Coronary artery (tissue), 2 donors: ENCODE results near the gene MEPCE.

Experiments used
- DNase-seq: peaks from one replicate; pipeline ENCODE4 v3.0.0-alpha.2; 2017; ENCODE audit warnings: low spot score
- H3K27ac ChIP-seq, 2 donors: fragments of 200-600 bp; sonication (generic); one replicate each; pipeline ENCODE4 v1.5.1; 2016 to 2019
- H3K4me3 ChIP-seq: fragments of 200-600 bp; sonication (generic); 2 replicates; pipeline ENCODE4 v1.5.1; 2016; ENCODE audit warnings: mild to moderate bottlenecking, moderate library complexity
- CTCF ChIP-seq: fragments of 200-600 bp; sonication (generic); IDR thresholded peaks from one replicate; pipeline ENCODE4 v1.5.1; 2019; ENCODE audit warnings: antibody characterized with exemption

MEPCE gene

GRCh38 chr7:100476101-100476780, 46.6 kb downstream of the MEPCE start:
- Histone ChIP-seq H3K27ac (peak overlapping the region; percentile 45 to 94), H3K4me3 (peak overlapping the region; percentile 96)
- DNase-seq = no peak
- TF ChIP-seq CTCF = no peak

- H3K4me3 ChIP-seq = peak overlapping the region; percentile 96
- no peak for TF ChIP-seq CTCF
- peak overlapping the region; percentile 92 to 94 for H3K27ac ChIP-seq
- peak; percentile 74 for DNase-seq
Measured at GRCh38 chr7:100476903-100477870, 47.6 kb downstream of the MEPCE start.

- no peak for DNase-seq
- no peak for TF ChIP-seq CTCF
- peak overlapping the region; percentile 96 for H3K4me3 ChIP-seq
- H3K27ac ChIP-seq = peak overlapping the region; percentile 92 to 94
Measured at GRCh38 chr7:100477871-100478267, 48.2 kb downstream of the MEPCE start.

DNA sequence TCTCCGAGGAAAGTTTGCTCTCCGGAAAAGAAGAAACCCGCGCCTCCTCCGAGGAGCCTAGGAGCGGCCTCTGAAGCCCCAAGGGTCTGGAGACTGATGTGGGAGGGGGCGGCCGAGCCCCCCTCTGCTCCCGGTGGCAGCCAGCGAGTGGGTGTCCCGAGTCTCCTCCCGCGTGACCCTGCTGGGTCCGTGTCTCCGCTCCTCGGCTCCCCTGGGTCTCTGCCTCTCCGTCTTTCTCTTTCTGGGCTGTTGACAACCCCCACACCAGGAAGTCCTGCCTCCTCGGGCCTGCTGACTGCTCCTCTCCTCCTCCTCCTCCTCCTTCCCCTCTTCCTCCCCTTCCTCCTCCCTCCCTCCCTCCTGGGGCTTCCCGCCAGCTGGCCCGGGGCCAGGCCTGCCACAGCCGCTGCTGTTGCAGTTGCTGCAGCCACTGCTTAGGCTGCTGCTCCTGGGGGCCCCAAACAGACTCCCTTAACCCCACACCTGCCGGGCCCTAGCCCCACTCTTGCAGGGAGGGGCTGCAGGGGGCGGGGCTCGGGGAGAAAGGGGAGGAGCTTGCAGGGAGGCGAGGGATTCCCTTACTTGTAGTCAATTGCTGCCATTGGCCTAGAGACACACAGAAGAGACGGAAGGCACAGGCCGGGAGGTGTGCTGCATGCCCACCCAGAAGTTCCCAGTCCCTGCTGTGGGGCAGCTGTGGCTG, 49.5 kb downstream of the MEPCE start, which contains the start of gene TSC22D4:
Gene TSC22D4 (minus strand): TSS at position 257 of the 703 bp plus-strand sequence. CDS start 1,176 bp downstream, outside the sequence.
- DNase-seq = peak; percentile 96
- TF ChIP-seq CTCF = no peak
- Histone ChIP-seq H3K4me3 (peak within 1 kb of the TSS; percentile 96), H3K27ac (peak within 1 kb of the TSS; percentile 92 to 94)

- Histone ChIP-seq H3K27ac (no peak overlapping the region), H3K4me3 (no peak overlapping the region)
- TF ChIP-seq CTCF = no peak
- no peak for DNase-seq
Measured at GRCh38 chr7:100481466-100481865, 51.8 kb downstream of the MEPCE start.

- TF ChIP-seq CTCF = no peak
- no peak for DNase-seq
- Histone ChIP-seq H3K27ac (no peak overlapping the region), H3K4me3 (peak overlapping the region; percentile 75)
Measured at GRCh38 chr7:100482728-100483089, 53.1 kb downstream of the MEPCE start.
